ENCODE data around the gene GAB4. TPM values are rescaled to one million over a fixed set of nuclear protein-coding genes. Genes with fewer than 3 reads are reported as not detected.
"Not testable (repeated sequence)": the region's sequence is repeated elsewhere in the genome, so short reads cannot be mapped to it uniquely, and the experiment has no call there.

GAB4 gene
- total RNA-seq, 1 experiment from 2014 or later = not detected

DNA sequence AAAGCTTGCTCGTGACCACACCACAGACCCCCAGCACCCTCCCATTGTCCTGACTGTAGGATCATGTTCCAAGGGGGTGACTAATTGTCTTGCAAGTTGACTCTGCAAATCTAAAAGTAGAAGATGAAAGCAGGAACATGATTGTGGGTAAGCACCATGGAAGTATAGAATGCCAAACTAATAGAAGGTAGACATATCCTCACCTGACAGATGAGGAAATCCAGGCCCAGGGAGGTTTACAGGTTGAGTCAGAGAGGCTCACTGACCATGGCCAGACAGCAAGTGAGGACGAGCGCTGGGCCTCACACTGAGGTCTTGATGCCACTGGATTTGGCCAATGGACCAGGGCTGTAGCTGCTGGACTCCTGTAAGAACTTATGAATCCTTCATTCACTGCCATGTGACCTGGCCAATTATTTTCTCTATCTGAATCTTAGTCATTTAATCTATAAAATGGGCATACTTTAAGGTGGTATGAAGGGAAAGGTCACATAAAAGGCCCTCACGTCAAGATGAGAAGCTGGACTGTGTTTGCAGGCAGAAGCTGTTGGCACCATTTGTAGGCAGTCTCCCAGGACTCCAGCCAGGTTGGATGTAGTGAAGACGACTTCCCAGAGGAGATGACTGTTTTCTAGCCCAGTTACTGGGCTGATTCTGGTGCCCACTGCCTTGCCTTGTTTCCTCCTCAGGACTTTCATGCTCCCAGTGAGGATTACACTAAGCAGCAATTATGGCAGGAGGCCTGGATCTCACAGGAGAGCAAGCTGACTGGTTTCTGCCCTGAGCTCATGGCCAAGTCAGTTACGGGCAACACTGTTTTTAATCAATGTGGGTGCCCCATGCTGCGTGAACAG, 54.6 kb downstream of the GAB4 start:
- no TSS peak for BruUV-seq (replicated peaks)
- Mint-ChIP-seq H3K27ac (ENCODE audit: unreplicated experiment) (no peak overlapping the region), H3K4me3 (ENCODE audit: low read depth, unreplicated experiment) (no peak overlapping the region), H3K36me3 (ENCODE audit: insufficient read depth, unreplicated experiment) (no peaks in the 10 kb centered on the region), H3K4me1 (ENCODE audit: low read depth, unreplicated experiment) (no peaks in the 10 kb centered on the region), H3K27me3 (ENCODE audit: unreplicated experiment) (no peaks in the 10 kb centered on the region), H3K9me3 (ENCODE audit: low read depth, unreplicated experiment) (no peaks in the 10 kb centered on the region)
- CTCF ChIA-PET = no interaction called here
- TF ChIP-seq, protein P1, sequence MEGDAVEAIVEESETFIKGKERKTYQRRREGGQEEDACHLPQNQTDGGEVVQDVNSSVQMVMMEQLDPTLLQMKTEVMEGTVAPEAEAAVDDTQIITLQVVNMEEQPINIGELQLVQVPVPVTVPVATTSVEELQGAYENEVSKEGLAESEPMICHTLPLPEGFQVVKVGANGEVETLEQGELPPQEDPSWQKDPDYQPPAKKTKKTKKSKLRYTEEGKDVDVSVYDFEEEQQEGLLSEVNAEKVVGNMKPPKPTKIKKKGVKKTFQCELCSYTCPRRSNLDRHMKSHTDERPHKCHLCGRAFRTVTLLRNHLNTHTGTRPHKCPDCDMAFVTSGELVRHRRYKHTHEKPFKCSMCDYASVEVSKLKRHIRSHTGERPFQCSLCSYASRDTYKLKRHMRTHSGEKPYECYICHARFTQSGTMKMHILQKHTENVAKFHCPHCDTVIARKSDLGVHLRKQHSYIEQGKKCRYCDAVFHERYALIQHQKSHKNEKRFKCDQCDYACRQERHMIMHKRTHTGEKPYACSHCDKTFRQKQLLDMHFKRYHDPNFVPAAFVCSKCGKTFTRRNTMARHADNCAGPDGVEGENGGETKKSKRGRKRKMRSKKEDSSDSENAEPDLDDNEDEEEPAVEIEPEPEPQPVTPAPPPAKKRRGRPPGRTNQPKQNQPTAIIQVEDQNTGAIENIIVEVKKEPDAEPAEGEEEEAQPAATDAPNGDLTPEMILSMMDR (IDR thresholded peaks at IDR 0.05; ENCODE audit: unreplicated experiment) = no peak
- no peak for DNase-seq
- intact Hi-C loops (cut with micrococcal nuclease; ENCODE audit: unreplicated experiment) = no loop called here

DNA sequence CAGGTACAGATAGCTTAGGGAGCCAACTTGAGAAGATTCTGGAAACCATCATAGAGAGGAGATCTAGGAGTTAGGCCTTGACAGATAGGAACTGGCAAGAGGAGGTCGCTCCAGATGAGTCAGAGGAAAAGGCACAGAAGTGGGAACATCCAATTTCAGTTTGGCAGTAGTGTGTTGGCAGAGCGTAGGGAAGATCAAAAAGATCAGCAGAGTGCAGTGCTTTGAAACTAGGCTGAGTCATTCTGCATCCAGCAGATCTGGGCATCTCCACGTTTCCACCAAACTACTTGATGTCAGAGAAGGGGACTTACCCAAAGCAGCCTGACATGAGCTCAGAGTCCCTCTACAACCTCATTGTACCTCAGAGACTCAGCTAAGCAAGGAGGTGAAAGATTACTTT, 58.5 kb downstream of the GAB4 start:
- CTCF ChIA-PET = no interaction called here
- Mint-ChIP-seq H3K9me3 (ENCODE audit: low read depth, unreplicated experiment) (no peaks in the 10 kb centered on the region), H3K4me1 (ENCODE audit: low read depth, unreplicated experiment) (no peaks in the 10 kb centered on the region), H3K36me3 (ENCODE audit: insufficient read depth, unreplicated experiment) (no peaks in the 10 kb centered on the region), H3K27me3 (ENCODE audit: unreplicated experiment) (no peaks in the 10 kb centered on the region), H3K27ac (ENCODE audit: unreplicated experiment) (no peak overlapping the region), H3K4me3 (ENCODE audit: low read depth, unreplicated experiment) (no peak overlapping the region)
- TF ChIP-seq, protein P1 (IDR thresholded peaks at IDR 0.05; ENCODE audit: unreplicated experiment) = no peak
- no TSS peak for BruUV-seq (replicated peaks)
- intact Hi-C loops (cut with micrococcal nuclease; ENCODE audit: unreplicated experiment) = no loop called here
- DNase-seq = no peak

DNA sequence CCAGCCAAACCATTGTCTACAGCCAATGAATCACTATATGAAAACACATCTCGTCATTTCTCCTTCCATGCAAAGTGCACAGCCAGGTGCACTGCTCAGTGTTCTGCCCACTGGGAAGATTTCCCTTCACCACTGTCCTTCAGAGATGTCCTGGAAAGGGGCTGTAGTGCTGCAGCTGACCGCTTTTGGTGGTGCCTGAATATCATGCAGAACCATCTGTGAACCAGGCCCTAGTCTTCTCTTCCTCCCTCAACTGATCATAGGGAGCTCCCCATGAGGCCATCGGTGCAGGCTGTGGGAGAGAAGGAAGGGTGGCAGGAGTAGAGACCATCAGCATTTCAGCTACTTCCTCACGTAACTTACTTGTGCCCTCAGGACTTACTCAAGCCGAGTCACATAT, 70.2 kb downstream of the GAB4 start:
- intact Hi-C loops (cut with micrococcal nuclease; ENCODE audit: unreplicated experiment) = no loop called here
- H3K4me3 Mint-ChIP-seq (ENCODE audit: low read depth, unreplicated experiment) = no peak overlapping the region
- no peak overlapping the region for H3K27ac Mint-ChIP-seq (ENCODE audit: unreplicated experiment)
- H3K9me3 Mint-ChIP-seq (ENCODE audit: low read depth, unreplicated experiment) = no peaks in the 10 kb centered on the region
- no peak for DNase-seq
- H3K4me1 Mint-ChIP-seq (ENCODE audit: low read depth, unreplicated experiment) = no peaks in the 10 kb centered on the region
- no TSS peak for BruUV-seq (replicated peaks)
- no peaks in the 10 kb centered on the region for H3K36me3 Mint-ChIP-seq (ENCODE audit: insufficient read depth, unreplicated experiment)
- CTCF ChIA-PET = no interaction called here
- TF ChIP-seq, protein P1 (IDR thresholded peaks at IDR 0.05; ENCODE audit: unreplicated experiment) = no peak
- peaks cover 36% of the 10 kb centered on the region for H3K27me3 Mint-ChIP-seq (ENCODE audit: unreplicated experiment)

DNA sequence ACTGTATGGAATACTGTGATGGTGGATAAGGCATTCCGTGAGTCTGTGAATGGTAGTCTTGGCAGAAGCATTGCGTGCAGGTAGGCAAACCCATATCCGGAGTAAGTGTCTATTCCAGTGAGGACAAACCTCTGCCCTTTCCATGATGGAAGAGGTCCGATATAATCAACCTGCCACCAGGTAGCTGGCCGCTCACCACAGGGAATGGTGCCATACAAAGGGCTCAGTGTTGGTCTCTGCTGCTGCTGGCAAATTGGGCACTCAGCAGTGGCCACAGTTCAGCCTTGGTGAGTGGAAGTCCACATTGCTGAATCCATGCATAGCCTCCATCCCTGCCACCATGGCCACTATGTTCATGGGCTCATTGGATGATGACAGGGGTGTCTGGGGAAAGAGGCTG, 70.8 kb downstream of the GAB4 start:
- H3K27me3 Mint-ChIP-seq (ENCODE audit: unreplicated experiment) = peaks cover 42% of the 10 kb centered on the region
- CTCF ChIA-PET; H3K4me3 Mint-ChIP-seq (ENCODE audit: low read depth, unreplicated experiment); H3K36me3 Mint-ChIP-seq (ENCODE audit: insufficient read depth, unreplicated experiment); intact Hi-C loops (cut with micrococcal nuclease; ENCODE audit: unreplicated experiment); DNase-seq; H3K9me3 Mint-ChIP-seq (ENCODE audit: low read depth, unreplicated experiment); H3K4me1 Mint-ChIP-seq (ENCODE audit: low read depth, unreplicated experiment); H3K27ac Mint-ChIP-seq (ENCODE audit: unreplicated experiment); BruUV-seq (replicated peaks): not testable (repeated sequence)

DNA sequence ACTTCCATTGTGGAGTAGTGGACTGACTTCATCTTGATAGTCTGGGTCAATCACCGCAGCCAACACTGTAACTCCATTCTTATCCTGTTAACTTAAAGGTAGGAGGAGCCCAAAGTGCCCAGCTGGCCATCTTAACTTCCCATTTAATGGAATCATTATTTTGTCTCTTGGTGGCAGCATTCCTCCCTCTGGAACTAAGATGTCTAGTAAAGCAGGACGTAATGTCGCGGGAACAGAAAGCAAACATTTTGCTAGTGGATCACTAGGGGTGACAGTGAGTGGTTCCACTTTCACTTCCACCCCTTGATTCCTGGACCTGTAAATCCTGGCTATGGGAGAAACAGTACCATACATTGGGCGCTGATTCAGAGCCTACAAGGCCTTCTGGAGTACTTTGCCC, 71.4 kb downstream of the GAB4 start:
- intact Hi-C loops (cut with micrococcal nuclease; ENCODE audit: unreplicated experiment) = no loop called here
- TF ChIP-seq, protein P1 (IDR thresholded peaks at IDR 0.05; ENCODE audit: unreplicated experiment) = no peak
- no peaks in the 10 kb centered on the region for H3K9me3 Mint-ChIP-seq (ENCODE audit: low read depth, unreplicated experiment)
- CTCF ChIA-PET = no interaction called here
- no TSS peak for BruUV-seq (replicated peaks)
- no peak for DNase-seq
- H3K4me1 Mint-ChIP-seq (ENCODE audit: low read depth, unreplicated experiment) = no peaks in the 10 kb centered on the region
- H3K27ac Mint-ChIP-seq (ENCODE audit: unreplicated experiment) = no peak overlapping the region
- no peaks in the 10 kb centered on the region for H3K36me3 Mint-ChIP-seq (ENCODE audit: insufficient read depth, unreplicated experiment)
- H3K4me3 Mint-ChIP-seq (ENCODE audit: low read depth, unreplicated experiment) = no peak overlapping the region
- H3K27me3 Mint-ChIP-seq (ENCODE audit: unreplicated experiment) = peaks cover 48% of the 10 kb centered on the region

Data from Calu3 (cell line).